DND-41 (cell line): ENCODE data around the gene PSMD8.

Source experiments
- CTCF ChIP-seq: IDR thresholded peaks from 2 replicates; pipeline ENCODE4 v1.5.1; 2012; ENCODE audit warnings: borderline replicate concordance, low read length, moderate library complexity, mild to moderate bottlenecking; ENCODE audit not compliant: poor library complexity, severe bottlenecking; ENCODE audit errors: extremely low read depth
- EZH2 ChIP-seq: IDR thresholded peaks from 3 replicates; pipeline ENCODE4 v1.6.1; 2012; ENCODE audit warnings: borderline replicate concordance, low read depth, mild to moderate bottlenecking, moderate library complexity, low read length, inconsistent platforms; ENCODE audit not compliant: severe bottlenecking

GRCh38 chr19:38383743-38384142 lies 9.4 kb downstream of the PSMD8 start:
- TF ChIP-seq CTCF, result no peak
- no peak for TF ChIP-seq EZH2
